ENCODE data around the gene MROH7.
"Not testable (repeated sequence)": the region's sequence is repeated elsewhere in the genome, so short reads cannot be mapped to it uniquely, and the experiment has no call there.

MROH7 gene

DNA sequence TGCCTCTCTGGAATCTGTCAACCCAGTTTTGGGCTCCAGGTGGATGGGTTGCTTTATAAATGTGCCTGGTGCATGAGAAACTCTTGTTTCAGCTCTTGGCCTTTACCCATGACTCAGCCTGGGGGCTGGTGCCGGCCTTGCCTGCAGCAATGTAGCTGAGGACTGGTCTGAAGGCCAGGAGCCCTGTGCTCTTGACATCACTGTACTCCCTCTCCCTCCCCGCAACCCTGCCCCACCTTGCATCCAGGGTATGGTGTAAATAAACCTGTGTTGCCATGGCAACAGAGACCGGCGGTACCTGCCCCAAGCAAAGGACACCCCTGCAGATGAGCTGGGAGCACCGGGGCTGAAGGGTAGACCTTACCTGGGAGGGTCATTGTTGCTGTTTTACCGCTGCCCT is 31.5 kb upstream of the MROH7 start:
- no peak for DNase-seq (ENCODE audit: low read depth)

DNA sequence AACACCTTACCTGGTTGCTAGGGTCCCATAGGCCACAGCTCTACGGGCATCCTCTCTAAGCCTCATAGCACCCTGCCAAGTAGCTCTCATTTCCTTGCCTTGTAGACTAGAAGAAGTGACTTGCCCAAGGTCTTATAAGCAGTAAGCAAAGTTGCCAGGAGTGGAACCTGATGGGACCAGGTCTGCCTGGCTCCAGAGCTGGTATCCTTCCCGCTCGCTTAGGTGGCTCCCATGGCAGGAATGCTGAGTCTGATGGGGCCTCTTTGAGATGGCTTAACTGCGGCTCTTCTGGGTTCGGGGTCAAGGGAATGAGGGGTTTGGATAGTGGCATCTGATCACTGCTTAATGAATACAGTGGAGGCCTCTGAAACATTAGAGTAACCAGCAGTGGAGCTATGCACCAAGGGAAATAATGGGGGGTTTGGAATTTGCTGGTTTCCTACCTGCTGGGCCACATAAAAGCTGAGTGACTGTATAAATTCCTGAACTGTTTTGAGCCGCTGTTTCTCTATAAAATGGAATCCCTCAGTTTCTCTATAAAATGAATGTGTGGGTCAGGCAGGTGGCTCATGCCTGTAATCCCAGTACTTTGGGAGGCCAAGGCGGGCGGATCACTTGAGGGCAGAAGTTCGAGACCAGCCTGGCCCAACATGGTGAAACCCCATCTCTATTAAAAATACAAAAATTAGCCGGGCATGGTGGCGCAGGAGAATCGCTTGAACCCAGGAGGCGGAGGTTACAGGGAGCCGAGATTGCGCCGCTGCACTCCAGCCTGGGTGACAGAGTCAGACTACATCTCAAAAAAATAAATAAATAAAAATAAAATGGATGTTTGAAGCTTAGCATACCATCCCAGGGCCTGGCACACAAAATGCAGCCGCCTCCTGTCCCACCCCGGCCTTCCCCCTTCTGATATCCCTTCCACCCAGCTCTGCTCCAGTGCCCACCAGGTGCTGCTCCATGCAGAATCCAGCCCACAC is 30.7 kb upstream of the MROH7 start:
- DNase-seq (ENCODE audit: low read depth), result no peak

DNA sequence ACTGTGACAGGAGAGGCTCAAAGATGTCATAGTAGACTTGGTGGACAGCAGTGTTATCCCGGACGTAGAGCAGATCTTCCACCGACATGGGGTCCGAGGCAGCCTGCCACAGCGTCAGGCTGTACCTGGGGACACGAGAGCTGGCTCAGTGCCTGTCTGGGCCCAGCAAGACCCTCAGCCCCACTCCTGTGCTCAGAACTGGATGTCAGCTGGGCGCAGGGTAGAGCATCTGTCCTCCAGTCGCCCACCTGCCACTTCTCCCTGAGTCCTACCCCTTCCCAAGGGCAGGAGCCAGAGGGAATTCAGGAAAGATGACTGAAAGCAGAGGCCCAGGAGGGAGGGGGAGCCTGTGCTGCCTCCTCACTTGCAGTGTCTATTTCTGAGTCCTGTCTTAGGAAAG is 30.0 kb upstream of the MROH7 start:
- no peak for DNase-seq (ENCODE audit: low read depth)

DNA sequence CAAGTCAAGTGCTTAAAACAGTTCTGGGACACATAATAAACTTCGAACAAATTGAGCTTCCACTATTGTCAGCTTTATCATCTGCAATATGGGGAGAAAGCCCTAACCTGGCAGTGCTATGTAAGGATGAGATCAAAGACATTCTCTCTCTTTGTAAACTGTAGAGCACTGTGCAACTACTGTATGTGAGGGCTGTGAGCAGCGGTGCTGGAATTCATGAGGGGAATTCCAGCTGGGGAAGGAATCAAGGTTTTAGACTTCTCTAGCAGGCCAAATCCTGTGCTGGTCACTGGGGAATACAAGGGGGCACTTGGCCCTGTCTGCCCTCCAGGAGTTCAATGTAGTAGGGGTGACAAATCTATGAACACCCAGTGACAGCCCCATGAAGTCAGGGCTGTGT is 27.6 kb upstream of the MROH7 start:
- DNase-seq (ENCODE audit: low read depth), result no peak

DNA sequence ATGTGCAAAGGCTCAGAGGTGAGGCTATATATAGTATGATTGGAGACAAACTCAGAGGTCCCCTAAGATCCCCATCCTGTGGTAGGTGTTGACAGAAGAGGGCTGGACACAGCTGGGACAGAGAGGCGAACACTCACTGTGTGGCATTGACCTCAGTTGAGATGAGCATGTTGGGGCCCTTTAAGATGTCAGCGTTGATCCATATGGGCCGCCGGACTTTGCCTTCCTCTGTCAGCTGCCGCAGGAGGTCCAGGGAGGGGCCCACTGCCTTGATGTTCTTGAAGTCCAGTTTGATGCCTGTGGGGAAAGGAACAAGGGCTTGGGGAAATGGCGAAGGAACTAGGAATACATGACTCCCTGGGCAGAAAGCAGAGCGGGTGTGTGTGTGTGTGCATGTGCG is 27.0 kb upstream of the MROH7 start:
- no peak for DNase-seq (ENCODE audit: low read depth)

DNA sequence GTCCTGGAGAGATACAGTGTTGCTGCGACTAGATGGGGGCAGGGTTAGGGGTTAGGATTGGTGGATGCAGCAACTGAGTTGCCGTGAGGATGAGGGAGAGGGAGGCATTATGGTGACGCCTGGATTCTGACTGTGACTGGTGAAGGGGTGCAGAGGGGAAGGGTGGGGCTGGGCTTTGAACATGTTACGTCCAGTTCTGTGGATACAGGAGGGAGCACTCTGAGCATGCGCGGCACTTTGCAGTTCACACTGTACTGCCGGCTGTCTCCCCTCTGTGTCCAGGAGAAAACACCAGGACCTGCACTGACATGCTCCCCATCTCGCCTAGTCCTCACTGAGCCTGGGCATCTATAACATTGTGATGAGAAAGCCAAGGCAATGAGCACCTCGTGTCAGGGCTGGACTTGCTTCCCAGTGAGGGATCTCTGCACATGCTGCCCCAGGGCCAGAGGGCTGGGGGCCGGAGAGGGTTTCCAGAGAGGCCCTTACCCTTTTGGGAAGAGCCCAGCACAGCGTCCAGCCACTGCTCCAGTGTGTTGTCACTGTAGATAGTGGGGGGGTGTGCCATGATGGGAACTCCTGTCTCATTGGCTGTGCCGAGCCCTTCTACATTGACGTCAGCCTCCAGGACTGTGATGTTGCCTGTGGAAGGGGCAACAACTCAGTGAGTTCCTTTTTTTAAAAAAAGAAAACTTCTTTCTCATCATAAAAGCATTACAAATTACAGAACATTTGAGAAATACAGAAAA is 25.9 kb upstream of the MROH7 start:
- DNase-seq (ENCODE audit: low read depth), result no peak

DNA sequence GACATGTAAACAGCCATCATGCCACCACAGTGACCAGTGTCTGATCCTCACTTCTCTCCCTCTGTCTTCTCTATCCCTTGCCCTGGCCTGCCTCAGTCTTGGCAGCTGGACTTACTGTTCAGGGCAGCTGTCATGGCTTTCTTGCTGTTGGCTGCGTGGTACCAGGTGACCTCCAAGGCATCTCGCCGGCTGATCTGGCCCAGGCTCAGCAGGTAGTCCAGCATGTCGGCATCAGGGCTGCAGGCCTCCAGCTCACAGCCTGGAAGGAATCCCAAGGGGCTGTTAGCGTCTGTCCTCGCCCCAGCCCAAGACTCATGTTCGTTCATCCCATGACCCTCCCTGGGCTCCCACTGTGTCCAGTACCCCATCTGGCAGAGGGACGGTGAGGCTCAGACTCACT is 21.8 kb upstream of the MROH7 start:
- no peak for DNase-seq (ENCODE audit: low read depth)

DNA sequence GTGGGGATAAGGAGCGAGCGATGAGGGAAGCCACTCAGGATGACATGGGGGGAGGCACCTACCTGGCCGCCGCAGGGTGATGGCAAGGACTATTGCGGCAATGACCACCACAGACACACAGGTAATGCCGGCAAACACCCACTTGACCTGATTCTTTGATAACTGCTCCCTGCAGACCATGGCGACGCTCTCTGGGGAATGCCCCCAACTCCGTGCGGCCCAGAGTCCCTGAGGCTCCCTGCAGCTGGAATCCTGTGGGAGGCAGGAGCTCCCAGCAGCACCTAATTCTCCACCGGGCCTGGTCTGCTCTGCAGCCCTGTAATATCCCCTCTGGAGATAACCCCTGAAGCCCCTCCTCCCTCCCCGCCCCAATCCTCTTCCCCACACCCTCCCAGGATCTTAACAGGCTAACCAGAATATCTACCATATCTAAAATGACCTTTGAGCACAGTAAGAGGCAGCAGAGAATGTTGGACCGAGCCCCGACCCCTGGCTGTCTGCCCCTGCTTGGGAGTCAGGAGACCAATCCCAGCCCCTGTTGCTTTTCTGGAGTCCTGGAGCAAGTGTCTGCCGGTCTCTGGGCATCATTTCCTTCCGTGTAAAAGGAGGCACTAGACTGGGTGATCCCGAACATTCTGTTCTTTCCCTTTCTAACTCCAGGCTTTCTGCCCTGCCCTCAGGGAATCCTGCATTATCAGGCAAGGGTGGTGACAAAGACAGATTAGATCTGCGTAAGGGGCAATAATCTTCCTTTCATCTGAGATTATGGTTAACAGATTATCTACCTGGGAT is 18.2 kb upstream of the MROH7 start, which contains the start of gene FAM151A:
TSS of gene FAM151A (minus strand) at position 310 of the 792 bp plus-strand sequence. CDS start at position 180, 130 bp downstream.
- no peak for DNase-seq (ENCODE audit: low read depth)

DNA sequence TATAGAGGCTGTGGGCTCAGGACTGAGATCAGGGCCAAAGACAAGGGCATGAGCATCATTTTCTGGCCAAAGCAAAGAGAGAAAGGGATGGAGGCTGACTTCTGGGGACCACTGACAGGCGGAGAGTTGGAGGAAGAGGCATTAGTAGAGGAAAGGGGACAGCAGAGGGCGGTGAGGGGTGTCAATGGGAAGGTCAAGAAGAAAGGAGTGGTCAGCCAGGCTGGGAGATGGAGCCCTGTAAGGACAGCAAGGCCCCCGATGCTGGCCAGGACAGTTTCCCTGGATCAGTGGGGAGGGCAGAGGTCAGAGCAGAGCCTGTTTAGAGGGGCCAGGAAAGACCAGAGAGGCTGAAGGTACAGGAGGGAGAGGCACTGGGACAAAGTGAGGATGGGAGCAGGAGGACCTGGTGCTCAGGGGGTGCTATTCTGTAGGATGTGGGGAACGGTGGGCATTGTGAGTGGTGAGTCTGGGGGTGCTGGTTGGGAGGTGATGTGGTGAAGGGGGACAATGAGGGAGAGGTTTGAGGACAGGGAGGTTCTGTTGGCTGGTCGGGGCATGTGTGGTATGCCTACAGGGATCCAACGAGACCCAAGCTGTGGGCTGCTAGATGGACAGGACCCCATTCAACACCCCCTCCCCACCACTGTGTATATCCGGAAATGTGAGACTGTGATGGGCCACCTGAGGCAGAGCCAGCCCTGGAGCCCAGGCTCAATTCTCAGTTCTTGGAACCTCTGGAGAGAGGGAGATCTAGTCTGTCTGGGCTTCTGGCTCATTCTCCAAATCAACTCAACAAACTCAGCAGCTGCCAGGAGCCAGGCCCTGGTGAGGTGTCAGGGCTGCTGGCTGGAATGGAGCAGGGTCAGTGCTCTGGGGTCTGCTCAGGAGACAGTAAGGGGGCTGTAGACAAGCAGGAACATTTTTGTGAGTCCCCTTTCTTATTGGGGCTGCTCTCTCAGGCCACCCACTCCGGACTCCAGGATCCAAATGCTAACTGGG is 16.8 kb upstream of the MROH7 start:
- no peak for DNase-seq (ENCODE audit: low read depth)

DNA sequence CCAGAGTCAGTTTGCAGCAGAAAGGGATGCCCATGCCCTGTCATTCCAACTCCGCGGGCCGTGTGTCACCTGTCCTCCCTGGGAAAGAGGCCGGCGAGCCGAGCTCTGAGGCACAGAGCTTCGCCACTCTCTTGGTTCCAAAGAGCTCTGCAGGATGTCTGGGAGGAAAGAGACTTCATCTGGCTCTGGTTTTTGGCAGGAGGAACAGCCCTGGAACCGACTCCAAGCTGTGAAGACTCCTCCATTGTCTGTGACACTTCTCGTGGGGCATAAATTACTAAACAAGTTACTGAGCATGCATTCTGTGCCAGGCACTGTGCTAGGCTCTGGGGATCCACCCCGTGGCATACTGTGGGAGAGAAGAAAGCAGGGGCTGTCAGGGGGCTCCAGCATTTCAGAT is 14.4 kb upstream of the MROH7 start:
- DNase-seq (ENCODE audit: low read depth), result no peak

DNA sequence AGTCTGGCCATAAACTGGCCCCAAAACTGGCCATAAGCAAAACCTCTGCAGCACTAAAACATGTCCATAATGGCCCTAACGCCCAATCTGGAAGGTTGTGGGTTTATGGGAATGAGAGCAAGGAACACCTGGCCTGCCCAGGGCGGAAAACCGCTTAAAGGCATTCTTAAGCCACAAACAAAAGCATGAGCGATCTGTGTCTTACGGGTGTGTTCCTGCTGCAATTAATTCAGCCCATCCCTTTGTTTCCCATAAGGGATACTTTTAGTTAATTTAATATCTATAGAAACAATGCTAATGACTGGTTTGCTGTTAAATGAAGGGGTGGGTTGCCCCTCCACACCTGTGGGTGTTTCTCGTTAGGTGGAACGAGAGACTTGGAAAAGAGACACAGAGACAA is 5.8 kb upstream of the MROH7 start:
- DNase-seq (ENCODE audit: low read depth), result not testable (repeated sequence)

DNA sequence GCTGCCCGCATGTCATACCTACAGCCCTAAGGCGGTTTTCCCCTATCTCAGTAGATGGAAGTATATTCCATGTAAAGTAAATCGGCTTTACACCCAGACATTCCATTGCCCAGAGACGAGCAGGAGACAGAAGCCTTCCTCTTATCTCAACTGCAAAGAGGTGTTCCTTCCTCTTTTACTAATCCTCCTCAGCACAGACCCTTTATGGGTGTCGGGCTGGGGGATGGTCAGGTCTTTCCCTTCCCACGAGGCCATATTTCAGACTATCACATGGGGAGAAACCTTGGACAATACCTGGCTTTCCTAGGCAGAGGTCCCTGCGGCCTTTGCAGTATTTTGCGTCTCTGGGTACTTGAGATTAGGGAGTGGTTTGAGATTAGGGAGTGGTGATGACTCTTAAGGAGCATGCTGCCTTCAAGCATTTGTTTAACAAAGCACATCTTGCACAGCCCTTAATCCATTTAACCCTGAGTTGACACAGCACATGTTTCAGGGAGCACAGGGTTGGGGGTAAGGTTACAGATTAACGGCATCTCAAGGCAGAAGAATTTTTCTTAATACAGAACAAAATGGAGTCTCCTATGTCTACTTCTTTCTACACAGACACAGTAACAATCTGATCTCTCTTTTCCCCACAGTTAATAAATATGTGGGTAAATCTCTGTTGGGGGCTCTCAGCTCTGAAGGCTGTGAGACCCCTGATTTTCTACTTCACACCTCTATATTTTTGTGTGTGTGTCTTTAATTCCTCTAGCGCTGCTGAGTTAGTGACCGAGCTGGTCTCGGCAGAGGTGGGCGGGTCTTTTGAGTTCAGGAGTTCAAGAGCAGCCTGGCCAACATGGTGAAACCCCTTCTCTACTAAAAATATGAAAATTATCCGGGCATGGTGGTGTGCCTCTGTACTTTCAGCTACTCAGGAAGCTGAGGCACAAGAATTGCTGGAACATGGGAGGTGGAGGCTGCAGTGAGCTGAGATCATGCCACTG is 4.8 kb upstream of the MROH7 start:
- not testable (repeated sequence) for DNase-seq (ENCODE audit: low read depth)

DNA sequence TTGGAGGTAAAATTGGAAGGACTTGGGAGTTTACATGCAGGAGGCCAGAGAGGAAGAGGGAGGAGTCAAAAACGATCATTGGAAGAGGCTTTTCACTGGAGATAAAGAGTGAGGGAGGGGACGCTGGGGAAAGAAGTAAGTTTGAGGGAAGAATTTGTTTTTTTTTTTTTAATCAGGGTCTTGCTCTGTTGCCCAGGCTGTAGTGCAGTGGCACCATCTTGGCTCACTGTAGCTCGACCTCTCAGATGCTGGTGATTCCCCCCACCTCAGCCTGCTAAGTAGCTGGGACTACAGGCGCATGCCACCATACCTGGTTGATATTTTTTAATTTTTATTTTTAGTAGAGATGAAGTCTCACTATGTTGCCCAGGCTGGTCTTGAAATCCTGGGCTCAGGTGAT is 1.2 kb upstream of the MROH7 start:
- no peak for DNase-seq (ENCODE audit: low read depth)

DNA sequence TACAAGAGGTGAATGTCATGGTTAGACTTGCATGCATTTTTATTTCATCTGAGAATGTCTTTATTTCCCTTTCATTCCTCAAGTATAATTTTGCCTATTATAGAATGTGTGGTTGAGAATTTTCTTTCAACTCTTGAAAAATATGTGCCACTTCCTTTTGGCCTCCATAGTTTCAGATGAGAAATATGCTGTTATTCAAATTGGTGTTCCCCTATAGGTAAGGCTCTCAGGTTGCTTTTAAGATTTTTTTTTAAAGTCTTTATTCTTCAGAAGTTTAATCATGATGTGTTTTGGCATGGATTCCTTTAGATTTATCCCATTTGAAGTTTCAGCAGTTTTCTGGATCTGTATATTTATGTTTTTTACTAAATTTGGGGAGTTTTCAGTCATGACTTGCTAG is 2.1 kb downstream of the MROH7 start:
- no peak for DNase-seq (ENCODE audit: low read depth)

DNA sequence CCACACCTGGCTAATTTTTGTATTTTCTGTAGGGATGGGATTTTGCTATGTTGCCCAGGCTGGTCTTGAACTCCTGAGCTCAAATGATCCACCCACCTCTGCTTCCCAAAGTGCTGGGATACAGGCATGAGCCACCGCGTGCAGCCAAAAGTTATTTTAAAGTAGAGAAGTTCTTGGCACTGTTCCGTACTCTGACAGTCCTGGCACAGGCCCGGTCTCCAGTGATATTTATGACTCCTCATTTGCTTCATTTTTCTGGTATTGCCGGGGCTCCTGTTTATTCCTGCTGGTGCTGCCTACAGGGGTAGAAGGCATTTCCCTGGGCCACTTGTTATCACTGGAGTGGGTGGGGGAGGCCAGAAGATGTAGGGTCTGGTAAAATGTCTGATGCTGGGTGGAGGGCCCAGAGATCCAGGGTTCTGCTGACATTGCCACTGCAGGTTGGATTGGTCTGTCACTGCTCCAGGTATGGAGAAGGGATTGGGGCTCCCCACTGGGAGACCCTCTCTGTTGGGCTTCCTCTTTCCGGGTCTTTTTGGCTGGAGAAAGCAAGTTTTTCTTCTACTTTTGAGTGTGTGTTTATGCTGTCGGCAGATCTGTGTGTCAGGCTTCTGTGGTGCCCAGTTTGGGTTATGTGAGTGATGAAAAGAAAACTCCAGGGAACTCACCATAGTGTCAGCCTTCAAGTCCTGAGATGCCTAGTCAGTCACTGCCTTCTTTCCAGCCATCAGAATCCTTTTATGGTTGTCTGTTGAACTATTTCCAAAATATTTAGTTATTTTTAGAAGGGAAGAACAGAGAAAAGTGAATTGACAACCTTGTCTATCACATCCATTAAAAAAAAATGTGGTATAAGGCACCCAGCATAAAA is 4.5 kb downstream of the MROH7 start:
- no peak for DNase-seq (ENCODE audit: low read depth)

DNA sequence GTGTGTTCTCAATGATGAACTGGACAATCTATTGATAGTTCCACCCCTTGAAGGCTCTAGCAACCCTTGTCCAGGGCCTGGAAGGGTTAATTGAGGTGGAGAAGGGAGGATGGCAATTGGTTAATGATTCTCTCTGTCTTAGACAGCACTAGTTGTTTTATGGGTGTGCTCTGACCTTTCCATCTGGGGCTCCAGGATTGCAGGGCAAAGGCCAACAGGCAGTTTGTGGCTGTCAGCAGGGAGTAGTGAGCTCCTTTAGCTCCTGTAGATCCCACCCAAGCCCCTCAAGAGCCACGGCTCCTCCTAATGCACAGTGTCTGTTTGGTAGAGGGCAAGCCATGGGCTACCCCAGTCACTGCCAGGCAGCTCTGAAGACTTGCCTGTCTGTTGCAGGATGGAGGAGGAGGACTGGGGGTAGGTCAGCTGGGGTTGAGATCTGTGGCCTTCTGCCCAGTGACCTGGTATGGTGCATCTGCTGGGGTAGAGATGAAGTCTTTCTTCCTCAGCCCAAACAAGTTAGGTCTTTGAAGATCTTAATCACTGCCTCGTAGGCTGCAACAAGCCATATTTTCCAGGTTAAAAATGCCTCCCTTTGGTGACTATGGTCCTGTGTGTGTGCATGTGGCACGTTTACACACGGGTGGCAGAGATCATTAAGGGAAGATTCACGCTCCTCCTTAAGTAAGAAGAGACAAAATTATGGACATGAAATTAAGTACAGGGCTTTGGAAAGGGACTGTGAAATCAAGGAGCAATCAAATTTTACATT is 7.7 kb downstream of the MROH7 start:
- DNase-seq (ENCODE audit: low read depth), result no peak

DNA sequence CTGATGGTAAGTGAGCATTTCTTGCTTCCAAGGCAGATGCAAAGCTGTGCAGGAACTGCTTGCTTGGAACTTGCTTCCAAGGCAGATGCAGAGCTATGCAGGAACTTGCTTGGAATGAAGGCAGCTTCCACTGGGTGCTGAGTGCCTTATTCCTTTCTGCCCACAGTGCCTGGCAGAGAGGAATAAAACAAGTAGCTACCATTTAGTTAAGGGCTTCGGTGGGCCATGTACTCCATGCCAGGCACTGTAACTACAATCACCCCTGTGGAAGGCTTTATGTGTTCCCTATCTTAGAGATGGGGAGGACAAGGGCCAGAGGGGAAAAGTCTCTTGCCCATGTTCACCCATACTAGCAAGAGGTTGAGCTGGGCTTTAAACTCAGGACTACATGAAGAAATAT is 8.3 kb downstream of the MROH7 start:
- DNase-seq (ENCODE audit: low read depth), result no peak

DNA sequence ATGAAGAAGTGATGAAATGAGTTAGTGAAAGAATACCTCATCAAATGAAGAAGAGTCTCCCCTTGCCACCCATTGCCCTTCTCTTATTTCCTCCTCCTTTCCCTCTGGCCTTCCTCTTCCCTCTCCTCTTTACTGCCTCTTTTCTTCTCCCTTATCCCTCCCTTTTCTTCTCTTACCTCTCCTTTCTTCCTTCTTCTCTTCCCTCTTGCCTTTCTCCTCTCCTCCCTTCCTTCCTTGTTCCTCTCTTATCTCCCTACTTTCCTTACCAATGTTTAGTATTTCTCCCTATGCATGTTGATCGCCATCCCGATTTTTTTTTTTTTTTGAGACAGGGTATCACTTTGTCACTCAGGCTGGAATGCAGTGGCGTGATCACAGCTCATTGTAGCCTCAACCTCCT is 8.8 kb downstream of the MROH7 start:
- DNase-seq (ENCODE audit: low read depth), result no peak

Measured in T follicular helper cell (primary cell).